Lower lobe of right lung (tissue), 2 donors: ENCODE data around the gene TMPRSS9. TPM values are rescaled to one million over a fixed set of nuclear protein-coding genes. Genes with fewer than 3 reads are reported as not detected.

Source experiments
- ATAC-seq, 2 donors: fragments of 200-7000 bp; cut with Tn5 transposase; one replicate each; pipeline ENCODE4 v1.9.1; 2020 to 2022; ENCODE audit warnings: mild to moderate bottlenecking in 2 of 2, moderate library complexity in 2 of 2
- DNase-seq: peaks from one replicate; pipeline ENCODE4 v3.0.0-alpha.2; 2020
- H3K27ac ChIP-seq: fragments of 200-600 bp; one replicate; pipeline ENCODE4 v1.8.0; 2022
- H3K27me3 ChIP-seq: fragments of 200-600 bp; one replicate; pipeline ENCODE4 v1.8.0; 2022; ENCODE audit warnings: low read depth
- H3K36me3 ChIP-seq: fragments of 200-600 bp; one replicate; pipeline ENCODE4 v1.8.0; 2022; ENCODE audit warnings: mild to moderate bottlenecking
- H3K4me1 ChIP-seq: fragments of 200-600 bp; one replicate; pipeline ENCODE4 v1.8.0; 2022
- H3K4me3 ChIP-seq: fragments of 200-600 bp; one replicate; pipeline ENCODE4 v1.8.0; 2022; ENCODE audit warnings: mild to moderate bottlenecking
- H3K9me3 ChIP-seq: fragments of 200-600 bp; one replicate; pipeline ENCODE4 v1.8.0; 2022
- intact Hi-C: fragments of 100-400 bp; cut with DNase I; formaldehyde crosslinking; loops from one replicate; pipeline ENCODE4 v1.11.0; 2022
- total RNA-seq: library from RNA; stranded (reverse); fragmentation: NEBNext Ultra II Directional; extraction: Animal tissue kit (Norgen Biotek cat#: 25700); gene quantifications from one replicate; pipeline ENCODE4 v1.2.1, GENCODE V29; 2021
- TF ChIP-seq, protein P1 (sequence below): fragments of 200-600 bp; IDR thresholded peaks from one replicate; pipeline ENCODE4 v1.8.0; 2022; ENCODE audit warnings: antibody characterized with exemption, mild to moderate bottlenecking
- donor health status: DM: no; HTN: yes; CAD: no; lungs with severe emphysema.

The TMPRSS9 gene
- total RNA-seq, 1 donor from 2014 or later = not detected

- H3K4me3 ChIP-seq = no peak overlapping the region
- H3K27ac ChIP-seq = no peak overlapping the region
- TF ChIP-seq, protein P1, sequence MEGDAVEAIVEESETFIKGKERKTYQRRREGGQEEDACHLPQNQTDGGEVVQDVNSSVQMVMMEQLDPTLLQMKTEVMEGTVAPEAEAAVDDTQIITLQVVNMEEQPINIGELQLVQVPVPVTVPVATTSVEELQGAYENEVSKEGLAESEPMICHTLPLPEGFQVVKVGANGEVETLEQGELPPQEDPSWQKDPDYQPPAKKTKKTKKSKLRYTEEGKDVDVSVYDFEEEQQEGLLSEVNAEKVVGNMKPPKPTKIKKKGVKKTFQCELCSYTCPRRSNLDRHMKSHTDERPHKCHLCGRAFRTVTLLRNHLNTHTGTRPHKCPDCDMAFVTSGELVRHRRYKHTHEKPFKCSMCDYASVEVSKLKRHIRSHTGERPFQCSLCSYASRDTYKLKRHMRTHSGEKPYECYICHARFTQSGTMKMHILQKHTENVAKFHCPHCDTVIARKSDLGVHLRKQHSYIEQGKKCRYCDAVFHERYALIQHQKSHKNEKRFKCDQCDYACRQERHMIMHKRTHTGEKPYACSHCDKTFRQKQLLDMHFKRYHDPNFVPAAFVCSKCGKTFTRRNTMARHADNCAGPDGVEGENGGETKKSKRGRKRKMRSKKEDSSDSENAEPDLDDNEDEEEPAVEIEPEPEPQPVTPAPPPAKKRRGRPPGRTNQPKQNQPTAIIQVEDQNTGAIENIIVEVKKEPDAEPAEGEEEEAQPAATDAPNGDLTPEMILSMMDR = no peak
- no peaks in the 10 kb centered on the region for H3K9me3 ChIP-seq
- ATAC-seq (no peak), DNase-seq (no peak)
- H3K36me3 ChIP-seq = no peaks in the 10 kb centered on the region
- intact Hi-C loops = no loop called here
- H3K4me1 ChIP-seq = peaks cover 31% of the 10 kb centered on the region
- no peaks in the 10 kb centered on the region for H3K27me3 ChIP-seq
Measured at GRCh38 chr19:2334426-2334825, 25.6 kb upstream of the TMPRSS9 start.

- no peaks in the 10 kb centered on the region for H3K9me3 ChIP-seq
- peaks cover 23% of the 10 kb centered on the region for H3K4me1 ChIP-seq
- no peaks in the 10 kb centered on the region for H3K27me3 ChIP-seq
- intact Hi-C loops = no loop called here
- DNase-seq (no peak), ATAC-seq (no peak)
- no peak overlapping the region for H3K4me3 ChIP-seq
- H3K27ac ChIP-seq = no peak overlapping the region
- TF ChIP-seq, protein P1 = no peak
- peaks cover 3% of the 10 kb centered on the region for H3K36me3 ChIP-seq
Measured at GRCh38 chr19:2334986-2335846, 24.8 kb upstream of the TMPRSS9 start.

- H3K4me3 ChIP-seq = no peak overlapping the region
- no peak for ATAC-seq
- peaks cover 23% of the 10 kb centered on the region for H3K4me1 ChIP-seq
- TF ChIP-seq, protein P1 = no peak
- no peak overlapping the region for H3K27ac ChIP-seq
- intact Hi-C loops = no loop called here
- H3K36me3 ChIP-seq = peaks cover 8% of the 10 kb centered on the region
- H3K27me3 ChIP-seq = no peaks in the 10 kb centered on the region
- DNase-seq = no peak
- no peaks in the 10 kb centered on the region for H3K9me3 ChIP-seq
Measured at GRCh38 chr19:2335848-2336247, 24.2 kb upstream of the TMPRSS9 start.

- TF ChIP-seq, protein P1 = no peak
- DNase-seq = no peak
- H3K4me1 ChIP-seq = peaks cover 18% of the 10 kb centered on the region
- intact Hi-C loops = no loop called here
- no peaks in the 10 kb centered on the region for H3K9me3 ChIP-seq
- ATAC-seq = no peak
- H3K27ac ChIP-seq = no peak overlapping the region
- H3K36me3 ChIP-seq = peaks cover 16% of the 10 kb centered on the region
- no peak overlapping the region for H3K4me3 ChIP-seq
- H3K27me3 ChIP-seq = no peaks in the 10 kb centered on the region
Measured at GRCh38 chr19:2336528-2337328, 23.3 kb upstream of the TMPRSS9 start.

DNA sequence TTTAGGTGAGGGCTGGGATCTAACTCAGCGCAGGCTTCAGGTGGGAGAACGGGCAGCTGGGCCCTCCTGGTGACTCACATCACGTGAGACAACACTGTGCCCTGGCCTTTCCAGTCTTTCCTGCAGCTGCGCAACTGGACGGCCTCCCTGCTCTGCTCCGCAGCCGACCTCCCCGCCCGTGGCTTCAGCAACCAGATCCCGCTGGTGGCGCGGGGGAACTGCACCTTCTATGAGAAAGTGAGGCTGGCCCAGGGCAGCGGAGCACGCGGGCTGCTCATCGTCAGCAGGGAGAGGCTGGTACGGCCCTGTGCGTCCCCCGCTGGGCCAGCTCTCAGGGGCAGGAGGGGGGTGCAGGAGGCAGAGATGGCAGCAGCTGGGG lies 22.7 kb upstream of the TMPRSS9 start:
- TF ChIP-seq, protein P1 = no peak
- Histone ChIP-seq H3K4me1 (peaks cover 12% of the 10 kb centered on the region), H3K27me3 (no peaks in the 10 kb centered on the region), H3K27ac (no peak overlapping the region), H3K36me3 (peaks cover 22% of the 10 kb centered on the region), H3K9me3 (no peaks in the 10 kb centered on the region), H3K4me3 (no peak overlapping the region)
- DNase-seq = no peak
- intact Hi-C loops = no loop called here
- ATAC-seq = no peak
